CD14-positive monocyte (primary cell): ENCODE data around the gene RBM17. TPM values are rescaled to one million over a fixed set of nuclear protein-coding genes. Genes with fewer than 3 reads are reported as not detected.

Experiments
- DNase-seq, 3 donors: peaks; one replicate each; pipeline ENCODE4 v3.0.0-alpha.2; 2011 to 2022
- H2AFZ ChIP-seq: 2 replicates; pipeline ENCODE4 v1.6.0; 2012; ENCODE audit warnings: mild to moderate bottlenecking, low read depth, low read length, inconsistent platforms; ENCODE audit not compliant: insufficient read depth, poor library complexity, severe bottlenecking
- H3K27ac ChIP-seq, 2 donors: 1 replicate in 1 of 2; 2 replicates in 1 of 2; pipeline ENCODE4 v1.5.1; 2012 to 2013; ENCODE audit warnings: low read length in 2 of 2, control low read depth in 1 of 2, inconsistent platforms in 1 of 2, low read depth in 1 of 2, mild to moderate bottlenecking in 1 of 2
- H3K27me3 ChIP-seq, 2 donors: one replicate each; pipeline versions ENCODE4 v1.6.0 to v1.6.1; 2011 to 2013; ENCODE audit warnings: low read length in 2 of 2; ENCODE audit not compliant: control insufficient read depth in 2 of 2, insufficient read depth in 2 of 2
- H3K36me3 ChIP-seq, 2 donors: replicated peaks in 1 of 2; 1 replicate in 1 of 2; 2 replicates in 1 of 2; pipeline versions ENCODE4 v1.5.1 to v1.6.1; 2012 to 2013; ENCODE audit warnings: low read length in 2 of 2, control low read depth in 1 of 2, inconsistent platforms in 1 of 2, mild to moderate bottlenecking in 1 of 2; ENCODE audit not compliant: insufficient read depth in 2 of 2, control insufficient read depth in 1 of 2
- H3K4me1 ChIP-seq, 2 donors: 1 replicate in 1 of 2; 2 replicates in 1 of 2; pipeline versions ENCODE4 v1.5.1 to v1.6.1; 2012 to 2013; ENCODE audit warnings: low read length in 2 of 2, control low read depth in 1 of 2, inconsistent platforms in 1 of 2, mild to moderate bottlenecking in 1 of 2, moderate library complexity in 1 of 2; ENCODE audit not compliant: insufficient read depth in 2 of 2, control insufficient read depth in 1 of 2
- H3K4me2 ChIP-seq: replicated peaks from 2 replicates; pipeline ENCODE3; 2012; ENCODE audit warnings: low read length, moderate library complexity, mild to moderate bottlenecking; ENCODE audit not compliant: poor library complexity, severe bottlenecking; ENCODE audit errors: extremely low read depth
- H3K4me3 ChIP-seq, 3 experiments: fragments of 200-600 bp in 1 of 3; sonication (generic) in 1 of 3; replicated peaks in 1 of 3; 1 replicate in 2 of 3; 2 replicates in 1 of 3; pipeline ENCODE4 v1.5.1; 2011 to 2013; ENCODE audit warnings: low read length in 3 of 3, mild to moderate bottlenecking in 3 of 3, control low read depth in 2 of 3, low read depth in 2 of 3, inconsistent platforms in 1 of 3, moderate library complexity in 1 of 3
- H3K79me2 ChIP-seq: 2 replicates; pipeline ENCODE4 v1.6.0; 2012; ENCODE audit warnings: mild to moderate bottlenecking, control low read depth, inconsistent platforms, low read length, moderate library complexity; ENCODE audit not compliant: insufficient read depth
- H3K9ac ChIP-seq: 2 replicates; pipeline ENCODE4 v1.6.0; 2017; ENCODE audit warnings: low read length, mild to moderate bottlenecking; ENCODE audit not compliant: insufficient read depth, poor library complexity, severe bottlenecking
- H3K9me3 ChIP-seq, 2 donors: replicated peaks in 1 of 2; 1 replicate in 1 of 2; 2 replicates in 1 of 2; pipeline versions ENCODE4 v1.5.1 to v1.6.1; 2012 to 2013; ENCODE audit warnings: low read length in 2 of 2, control low read depth in 1 of 2; ENCODE audit not compliant: control insufficient read depth in 1 of 2, insufficient read depth in 1 of 2
- H4K20me1 ChIP-seq: 2 replicates; pipeline ENCODE4 v1.6.0; 2012; ENCODE audit warnings: mild to moderate bottlenecking, low read length, control low read depth, moderate library complexity; ENCODE audit not compliant: insufficient read depth
- H3K27ac Mint-ChIP-seq, 7 donors: one replicate each; pipeline ENCODE4 v1.8.0; 2020; ENCODE audit warnings: mild to moderate bottlenecking in 7 of 7, mixed read lengths in 7 of 7, moderate library complexity in 6 of 7, inconsistent platforms in 2 of 7
- H3K27me3 Mint-ChIP-seq, 3 donors: one replicate each; pipeline ENCODE4 v1.8.0; 2021 to 2022; ENCODE audit warnings: low read depth in 3 of 3, mild to moderate bottlenecking in 3 of 3, mixed read lengths in 3 of 3, moderate library complexity in 3 of 3, inconsistent platforms in 1 of 3
- H3K36me3 Mint-ChIP-seq, 2 donors: one replicate each; pipeline ENCODE4 v1.8.0; 2020; ENCODE audit warnings: mixed read lengths in 2 of 2, inconsistent platforms in 1 of 2, mild to moderate bottlenecking in 1 of 2
- H3K4me1 Mint-ChIP-seq: one replicate; pipeline ENCODE4 v1.8.0; 2020; ENCODE audit warnings: mild to moderate bottlenecking, mixed read lengths
- H3K4me3 Mint-ChIP-seq, 2 donors: one replicate each; pipeline ENCODE4 v1.8.0; 2020; ENCODE audit warnings: mild to moderate bottlenecking in 2 of 2, mixed read lengths in 2 of 2, moderate library complexity in 1 of 2
- H3K9me3 Mint-ChIP-seq, 7 donors: one replicate each; pipeline ENCODE4 v1.8.0; 2020 to 2022; ENCODE audit warnings: mixed read lengths in 7 of 7, mild to moderate bottlenecking in 6 of 7, moderate library complexity in 6 of 7, inconsistent platforms in 2 of 7
- CTCF ChIP-seq: fragments of 200-600 bp; IDR thresholded peaks from one replicate; pipeline ENCODE4 v1.8.0; 2022; ENCODE audit warnings: antibody characterized with exemption, mild to moderate bottlenecking
- WGBS: methylation state at CpG from one replicate; pipeline ENCODE4 v1.1.5; 2013; ENCODE audit warnings: missing lambda C conversion rate; ENCODE audit not compliant: insufficient coverage; 5-methylcytosine and 5-hydroxymethylcytosine counted together
- intact Hi-C, 2 donors: fragments of 100-400 bp; cut with micrococcal nuclease; formaldehyde crosslinking; loops; one replicate each; pipeline versions ENCODE4 v1.15.0 to v1.15.1; 2023
- polyA plus RNA-seq, 3 donors: library from polyadenylated mRNA; depleted of rRNA in 1 of 3; unstranded in 2 of 3; stranded (reverse) in 1 of 3; fragments of 300-500 nt in 2 of 3; fragments of >200 nt in 1 of 3; fragmentation: Illumina TruSeq in 2 of 3; gene quantifications; 1 replicate in 2 of 3; 2 replicates in 1 of 3; pipeline ENCODE4 v1.2.3, GENCODE V29; 2012 to 2021

RBM17 gene
- polyA plus RNA-seq, 3 donors, result 37.2 to 51.4 (median 44.5) TPM

DNA sequence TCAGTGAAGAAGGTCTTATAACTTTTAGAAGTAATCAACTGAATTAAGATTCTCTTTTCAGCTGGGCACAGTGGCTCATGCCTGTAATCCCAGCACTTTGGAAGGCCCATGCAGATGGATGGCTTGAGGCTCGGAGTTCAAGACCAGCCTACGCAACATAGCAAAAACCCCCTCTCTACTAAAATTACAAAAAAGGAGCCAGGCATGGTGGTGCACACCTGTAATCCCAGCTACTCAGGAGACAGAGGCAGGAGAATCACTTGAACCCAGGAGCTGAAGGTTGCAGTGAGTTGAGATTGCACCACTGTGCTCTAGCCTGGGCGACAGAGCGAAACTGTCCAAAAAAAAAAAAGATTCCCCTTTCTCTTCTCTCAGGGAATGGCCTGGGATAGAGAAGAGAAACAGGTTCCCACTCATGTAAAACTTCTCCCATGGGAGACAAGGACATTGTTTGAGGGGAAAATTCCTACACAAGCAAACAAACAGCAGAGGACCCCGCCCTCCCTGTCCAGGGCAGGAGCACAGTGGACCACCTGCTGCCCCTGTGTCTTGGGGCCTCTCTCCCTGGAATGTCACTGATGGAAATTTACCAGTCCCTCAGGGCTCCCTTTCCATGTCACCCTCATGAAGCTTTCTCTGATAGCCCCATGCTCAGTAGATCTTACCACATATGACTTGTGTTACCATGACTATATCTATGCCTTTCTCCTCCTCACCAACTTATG, 32.3 kb upstream of the RBM17 start:
- H3K27me3 Mint-ChIP-seq, result peaks cover 1 to 6% (median 4%) of the 10 kb centered on the region in 3 donors
- Histone ChIP-seq H3K4me2 (no peak overlapping the region), H3K27me3 (peaks cover 0 to 7% of the 10 kb centered on the region in 2 donors), H4K20me1 (no peaks in the 10 kb centered on the region), H3K9ac (no peak overlapping the region), H3K27ac (no peak overlapping the region), H3K4me1 (peaks cover 25 to 28% of the 10 kb centered on the region in 2 donors), H3K4me3 (no peak overlapping the region), H3K9me3 (no peaks in the 10 kb centered on the region), H2AFZ (no peak overlapping the region), H3K36me3 (no peaks in the 10 kb centered on the region), H3K79me2 (no peaks in the 10 kb centered on the region)
- H3K4me3 Mint-ChIP-seq, result no peak overlapping the region
- H3K4me1 Mint-ChIP-seq, result peaks cover 30% of the 10 kb centered on the region
- no CpG with 5 or more reads among the region's 5 CpGs for WGBS
- H3K27ac Mint-ChIP-seq, result peak overlapping the region in 1 of 7 donors; percentile 26
- no peak for DNase-seq
- no peak for TF ChIP-seq CTCF
- no peaks in the 10 kb centered on the region for H3K36me3 Mint-ChIP-seq
- no peaks in the 10 kb centered on the region for H3K9me3 Mint-ChIP-seq
- intact Hi-C loops, result no loop called here

DNA sequence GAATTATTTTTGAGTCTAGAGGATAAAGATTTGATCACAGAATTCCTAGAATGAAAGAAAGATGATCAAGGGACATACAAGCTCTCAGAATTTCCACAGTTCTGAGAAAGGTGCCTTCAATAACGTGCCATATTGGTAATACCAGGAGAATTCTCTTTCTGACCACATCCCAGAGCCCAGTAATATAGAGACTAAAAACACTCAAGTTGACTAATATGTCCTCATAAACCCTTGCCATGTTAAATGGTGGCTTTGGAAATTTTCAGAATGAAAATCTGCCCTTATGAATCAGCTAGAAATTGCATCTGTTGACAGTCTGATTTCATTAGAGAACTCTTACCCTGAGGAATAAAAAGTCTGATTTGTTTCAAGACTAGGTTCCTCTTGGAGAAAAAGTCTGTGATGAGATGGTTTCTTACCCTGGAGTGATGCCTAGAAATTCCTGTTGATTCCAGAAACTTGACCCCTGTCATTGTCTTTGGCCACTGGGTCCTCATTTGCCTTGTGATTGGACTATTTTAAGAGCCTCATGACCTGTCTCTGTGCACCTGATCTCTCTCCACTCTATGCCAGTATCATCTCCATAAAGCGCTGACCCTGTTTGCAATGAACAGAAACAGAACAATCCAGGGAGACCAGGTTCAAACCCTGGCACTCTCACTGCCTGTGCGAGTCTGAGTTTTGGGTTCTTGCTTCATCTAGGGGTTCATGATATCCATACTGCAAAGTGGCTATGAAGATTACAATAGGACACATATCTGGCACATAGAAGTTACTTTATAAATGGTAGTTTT, 30.0 kb upstream of the RBM17 start:
- Mint-ChIP-seq H3K36me3 (no peaks in the 10 kb centered on the region), H3K4me1 (peaks cover 16% of the 10 kb centered on the region), H3K9me3 (no peaks in the 10 kb centered on the region), H3K27me3 (peaks cover 0 to 4% (median 0%) of the 10 kb centered on the region in 3 donors), H3K27ac (no peak overlapping the region), H3K4me3 (no peak overlapping the region)
- Histone ChIP-seq H3K9me3 (no peaks in the 10 kb centered on the region), H3K36me3 (no peaks in the 10 kb centered on the region), H3K4me2 (no peak overlapping the region), H3K9ac (no peak overlapping the region), H2AFZ (no peak overlapping the region), H3K79me2 (no peaks in the 10 kb centered on the region), H3K4me3 (no peak overlapping the region), H3K4me1 (peaks cover 12 to 17% of the 10 kb centered on the region in 2 donors), H3K27me3 (no peaks in the 10 kb centered on the region), H4K20me1 (no peaks in the 10 kb centered on the region), H3K27ac (no peak overlapping the region)
- no peak for TF ChIP-seq CTCF
- no CpG with 5 or more reads among the region's 3 CpGs for WGBS
- intact Hi-C loops, result no loop called here
- no peak for DNase-seq
